Activated CD8-positive, alpha-beta memory T cell treated with anti-CD3 and anti-CD28 coated beads for 24 hours (primary cell): ENCODE data around the gene TAS2R42.

Experiments used
- DNase-seq: peaks from one replicate; pipeline ENCODE4 v3.0.0-alpha.2; 2020

The TAS2R42 gene

DNA sequence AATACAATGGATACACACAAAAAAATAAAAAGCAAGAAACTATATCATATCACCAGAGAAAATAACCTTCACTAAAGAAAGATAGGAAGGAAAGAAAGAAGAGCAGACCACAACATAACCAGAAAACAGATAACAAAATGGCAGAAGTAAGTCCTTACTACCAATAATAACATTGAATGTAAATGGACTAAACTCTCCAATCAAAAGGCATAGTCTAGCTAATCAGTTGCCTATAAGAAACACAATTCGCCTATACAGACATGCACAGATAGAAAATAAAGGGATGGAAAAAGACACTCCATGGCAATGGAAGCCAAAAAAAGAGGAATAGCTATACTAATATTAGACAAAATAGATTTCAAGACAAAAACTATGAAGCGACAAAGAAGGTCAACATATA lies 43.4 kb downstream of the TAS2R42 start:
- DNase-seq, result no peak

DNA sequence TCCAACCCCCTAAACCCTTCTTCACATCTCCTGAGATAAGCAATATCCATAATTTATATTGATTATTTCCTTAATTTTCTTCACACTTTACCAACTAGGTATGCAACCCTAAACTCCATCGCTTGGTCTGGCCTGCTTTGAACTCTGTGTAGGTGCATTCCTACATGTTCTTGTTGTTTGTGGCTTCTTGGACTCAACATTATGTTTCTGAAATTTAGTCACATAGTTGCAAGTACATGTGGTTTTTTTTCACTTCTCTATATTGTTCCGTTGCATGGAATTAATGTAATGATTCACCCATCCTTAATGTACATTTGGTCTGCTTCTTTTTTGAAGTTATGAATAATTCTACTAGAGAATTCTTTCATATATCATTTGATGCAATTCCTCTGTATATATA lies 50.7 kb downstream of the TAS2R42 start:
- no peak for DNase-seq
